Measurements from ENCODE around the gene MCCD1. TPM values are rescaled to one million over a fixed set of nuclear protein-coding genes. Genes with fewer than 3 reads are reported as not detected.

The MCCD1 gene
- total and polyA plus RNA-seq, 4 donors: not detected

GRCh38 chr6:31578184-31579118, 49.7 kb downstream of the MCCD1 start:
- Histone ChIP-seq H3K9me3 (ENCODE audit: control insufficient read depth in 4 of 4, insufficient read depth in 3 of 4, low read length in 3 of 4) (no peaks in the 10 kb centered on the region), H3K27ac (ENCODE audit: low read depth in 1 of 2, low read length in 1 of 2) (no peak overlapping the region), H3K9ac (ENCODE audit: insufficient read depth in 1 of 2, low read length in 2 of 2) (no peak overlapping the region), H3K36me3 (ENCODE audit: control insufficient read depth in 4 of 4, insufficient read depth in 4 of 4, low read length in 4 of 4) (no peaks in the 10 kb centered on the region), H3K27me3 (ENCODE audit: control insufficient read depth in 3 of 3, insufficient read depth in 3 of 3, low read length in 2 of 3) (peaks cover 0 to 6% (median 0%) of the 10 kb centered on the region in 3 donors), H3K4me1 (ENCODE audit: control insufficient read depth in 5 of 5, insufficient read depth in 5 of 5, low read length in 5 of 5) (peaks cover 2 to 9% (median 6%) of the 10 kb centered on the region in 5 donors), H3K4me3 (no peak overlapping the region)
- ATAC-seq (ENCODE audit: insufficient read depth, low FRiP score) (no peak), DNase-seq (no peak)
- 85 to 91% methylated on average over 12 of the region's 12 CpGs for WGBS, 2 donors
- TF ChIP-seq CTCF (IDR thresholded peaks at IDR 0.05; ENCODE audit: control extremely low read depth, extremely low read depth): no peak

GRCh38 chr6:31579119-31579505, 50.4 kb downstream of the MCCD1 start:
- TF ChIP-seq CTCF (IDR thresholded peaks at IDR 0.05; ENCODE audit: control extremely low read depth, extremely low read depth): no peak
- H3K27me3 ChIP-seq (ENCODE audit: control insufficient read depth in 3 of 3, insufficient read depth in 3 of 3, low read length in 2 of 3): peaks cover 0 to 6% (median 0%) of the 10 kb centered on the region in 3 donors
- peaks cover 2 to 9% (median 6%) of the 10 kb centered on the region in 5 donors for H3K4me1 ChIP-seq (ENCODE audit: control insufficient read depth in 5 of 5, insufficient read depth in 5 of 5, low read length in 5 of 5)
- WGBS, 2 donors: 85 to 90% methylated on average over 3 of the region's 3 CpGs
- H3K9me3 ChIP-seq (ENCODE audit: control insufficient read depth in 4 of 4, insufficient read depth in 3 of 4, low read length in 3 of 4): no peaks in the 10 kb centered on the region
- no peak for DNase-seq
- ATAC-seq (ENCODE audit: insufficient read depth, low FRiP score): no peak
- H3K9ac ChIP-seq (ENCODE audit: insufficient read depth in 1 of 2, low read length in 2 of 2): no peak overlapping the region
- H3K4me3 ChIP-seq: no peak overlapping the region
- no peak overlapping the region for H3K27ac ChIP-seq (ENCODE audit: low read depth in 1 of 2, low read length in 1 of 2)
- H3K36me3 ChIP-seq (ENCODE audit: control insufficient read depth in 4 of 4, insufficient read depth in 4 of 4, low read length in 4 of 4): no peaks in the 10 kb centered on the region

Small RNA genes lying within 50 kb of the gene (small RNA-seq; reads per million reads assigned to genes)
- gene AL663061.1 (ENCODE audit: low replicate concordance): not detected
- not detected for gene RF00019 (ENCODE audit: low replicate concordance)
- 450 reads per million, percentile 99 among the genes with 10 or more reads in this experiment for gene SNORD117 (ENCODE audit: low replicate concordance)
- not detected for gene SNORD84 (ENCODE audit: low replicate concordance)

Other genes with a start within 250 kb of the MCCD1 start
- 1,000 to 10,000 TPM in 1 of 2 donors, 100 to 1,000 TPM in 1; 668 to 1,563 TPM for gene HLA-B, start 171.8 kb upstream of the MCCD1 start, total RNA-seq
- 1,000 to 10,000 TPM; 1,310 to 3,772 TPM for gene HLA-B, start 171.8 kb upstream of the MCCD1 start, polyA plus RNA-seq
- 10 to 100 TPM; 16.5 to 48.2 TPM for gene MICA, start 125.4 kb upstream of the MCCD1 start, total RNA-seq
- 10 to 100 TPM; 27.7 to 28.0 TPM for gene MICA, start 125.4 kb upstream of the MCCD1 start, polyA plus RNA-seq
- 1 to 10 TPM; 5.3 to 9.6 TPM for gene MICB, start 30.8 kb upstream of the MCCD1 start, total RNA-seq
- gene MICB, start 30.8 kb upstream of the MCCD1 start, polyA plus RNA-seq: 10 to 100 TPM in 1 of 2 donors, 1 to 10 TPM in 1; 3.8 to 10.2 TPM
- 100 to 1,000 TPM; 316 to 418 TPM for gene DDX39B, start 13.0 kb downstream of the MCCD1 start, total RNA-seq
- gene DDX39B, start 13.0 kb downstream of the MCCD1 start, polyA plus RNA-seq: 100 to 1,000 TPM; 318 to 354 TPM
- gene ATP6V1G2, start 17.6 kb downstream of the MCCD1 start, total RNA-seq: 1 to 10 TPM in 1 of 2 donors, under 1 TPM in 1; 0.28 to 1.5 TPM
- under 1 TPM; 0.47 to 0.56 TPM for gene ATP6V1G2, start 17.6 kb downstream of the MCCD1 start, polyA plus RNA-seq
- 10 to 100 TPM; 13.5 to 19.2 TPM for gene NFKBIL1, start 18.6 kb downstream of the MCCD1 start, total RNA-seq
- gene NFKBIL1, start 18.6 kb downstream of the MCCD1 start, polyA plus RNA-seq: 10 to 100 TPM; 18.9 to 32.2 TPM
- gene LTA, start 43.3 kb downstream of the MCCD1 start, total RNA-seq: 1 to 10 TPM in 1 of 2 donors, under 1 TPM in 1; 0.54 to 1.2 TPM
- under 1 TPM; 0.28 to 0.40 TPM for gene LTA, start 43.3 kb downstream of the MCCD1 start, polyA plus RNA-seq
- gene TNF, start 46.6 kb downstream of the MCCD1 start, total RNA-seq: 1 to 10 TPM in 1 of 2 donors, under 1 TPM in 1; 0.23 to 6.6 TPM
- 10 to 100 TPM in 1 of 2 donors, 1 to 10 TPM in 1; 1.6 to 15.7 TPM for gene TNF, start 46.6 kb downstream of the MCCD1 start, polyA plus RNA-seq
- 10 to 100 TPM in 1 of 2 donors, 1 to 10 TPM in 1; 9.9 to 14.6 TPM for gene LTB, start 53.5 kb downstream of the MCCD1 start, total RNA-seq
- gene LTB, start 53.5 kb downstream of the MCCD1 start, polyA plus RNA-seq: 10 to 100 TPM in 1 of 2 donors, 1 to 10 TPM in 1; 9.8 to 31.9 TPM
- 10 to 100 TPM in 1 of 2 donors, 1 to 10 TPM in 1; 9.6 to 78.8 TPM for gene LST1, start 57.3 kb downstream of the MCCD1 start, total RNA-seq
- 100 to 1,000 TPM in 1 of 2 donors, 10 to 100 TPM in 1; 96.1 to 164 TPM for gene LST1, start 57.3 kb downstream of the MCCD1 start, polyA plus RNA-seq
- under 1 TPM in 1 of 2 donors, not detected in 1; 0.64 TPM for gene NCR3, start 64.0 kb downstream of the MCCD1 start, total RNA-seq
- gene NCR3, start 64.0 kb downstream of the MCCD1 start, polyA plus RNA-seq: under 1 TPM; 0.61 TPM
- 10 to 100 TPM; 38.7 to 86.0 TPM for gene AIF1, start 86.3 kb downstream of the MCCD1 start, total RNA-seq
- 100 to 1,000 TPM in 1 of 2 donors, 10 to 100 TPM in 1; 89.9 to 345 TPM for gene AIF1, start 86.3 kb downstream of the MCCD1 start, polyA plus RNA-seq
- gene PRRC2A, start 91.8 kb downstream of the MCCD1 start, total RNA-seq: 100 to 1,000 TPM in 1 of 2 donors, 10 to 100 TPM in 1; 73.7 to 157 TPM
- gene PRRC2A, start 91.8 kb downstream of the MCCD1 start, polyA plus RNA-seq: 100 to 1,000 TPM in 1 of 2 donors, 10 to 100 TPM in 1; 90.4 to 115 TPM
- 100 to 1,000 TPM; 164 to 259 TPM for gene BAG6, start 123.7 kb downstream of the MCCD1 start, total RNA-seq
- gene BAG6, start 123.7 kb downstream of the MCCD1 start, polyA plus RNA-seq: 100 to 1,000 TPM; 189 to 322 TPM
- gene APOM, start 126.9 kb downstream of the MCCD1 start, total RNA-seq: 1 to 10 TPM; 1.3 to 2.5 TPM
- gene APOM, start 126.9 kb downstream of the MCCD1 start, polyA plus RNA-seq: 1 to 10 TPM; 2.2 to 8.8 TPM
- gene C6orf47, start 131.8 kb downstream of the MCCD1 start, total RNA-seq: 10 to 100 TPM; 18.9 to 26.8 TPM
- 10 to 100 TPM; 23.5 to 24.5 TPM for gene C6orf47, start 131.8 kb downstream of the MCCD1 start, polyA plus RNA-seq
- 10 to 100 TPM; 13.3 to 16.6 TPM for gene GPANK1, start 136.0 kb downstream of the MCCD1 start, total RNA-seq
- 10 to 100 TPM; 12.7 to 15.7 TPM for gene GPANK1, start 136.0 kb downstream of the MCCD1 start, polyA plus RNA-seq
- gene CSNK2B, start 137.1 kb downstream of the MCCD1 start, total RNA-seq: 100 to 1,000 TPM; 114 to 123 TPM
- 100 to 1,000 TPM; 150 to 154 TPM for gene CSNK2B, start 137.1 kb downstream of the MCCD1 start, polyA plus RNA-seq
- 10 to 100 TPM in 1 of 2 donors, 1 to 10 TPM in 1; 5.7 to 13.7 TPM for gene LY6G5B, start 141.0 kb downstream of the MCCD1 start, total RNA-seq
- 1 to 10 TPM; 7.6 to 8.8 TPM for gene LY6G5B, start 141.0 kb downstream of the MCCD1 start, polyA plus RNA-seq
- 1 to 10 TPM; 3.0 to 5.0 TPM for gene LY6G5C, start 152.1 kb downstream of the MCCD1 start, total RNA-seq
- gene LY6G5C, start 152.1 kb downstream of the MCCD1 start, polyA plus RNA-seq: 1 to 10 TPM; 2.8 to 3.9 TPM
- 10 to 100 TPM; 49.5 to 57.7 TPM for gene ABHD16A, start 174.4 kb downstream of the MCCD1 start, total RNA-seq
- gene ABHD16A, start 174.4 kb downstream of the MCCD1 start, polyA plus RNA-seq: 10 to 100 TPM; 30.6 to 68.6 TPM
- gene LY6G6F, start 177.9 kb downstream of the MCCD1 start, total RNA-seq: under 1 TPM in 1 of 2 donors, not detected in 1; 0.21 TPM
- gene LY6G6F, start 177.9 kb downstream of the MCCD1 start, polyA plus RNA-seq: 1 to 10 TPM in 1 of 2 donors, not detected in 1; 2.2 TPM
- gene LY6G6D, start 186.4 kb downstream of the MCCD1 start, total RNA-seq: not detected
- not detected for gene LY6G6D, start 186.4 kb downstream of the MCCD1 start, polyA plus RNA-seq
- not detected for gene LY6G6C, start 192.8 kb downstream of the MCCD1 start, total RNA-seq
- under 1 TPM; 0.14 to 0.16 TPM for gene LY6G6C, start 192.8 kb downstream of the MCCD1 start, polyA plus RNA-seq
- 1 to 10 TPM in 1 of 2 donors, under 1 TPM in 1; 0.64 to 1.1 TPM for gene MPIG6B, start 194.4 kb downstream of the MCCD1 start, total RNA-seq
- gene MPIG6B, start 194.4 kb downstream of the MCCD1 start, polyA plus RNA-seq: 1 to 10 TPM in 1 of 2 donors, under 1 TPM in 1; 0.45 to 2.3 TPM
- gene DDAH2, start 200.3 kb downstream of the MCCD1 start, total RNA-seq: 10 to 100 TPM; 60.3 to 80.0 TPM
- gene DDAH2, start 200.3 kb downstream of the MCCD1 start, polyA plus RNA-seq: 100 to 1,000 TPM; 103 to 130 TPM
- gene CLIC1, start 207.6 kb downstream of the MCCD1 start, total RNA-seq: 100 to 1,000 TPM; 231 to 368 TPM
- 100 to 1,000 TPM; 387 to 763 TPM for gene CLIC1, start 207.6 kb downstream of the MCCD1 start, polyA plus RNA-seq
- gene MSH5, start 211.0 kb downstream of the MCCD1 start, total RNA-seq: 10 to 100 TPM; 11.6 to 17.8 TPM
- 10 to 100 TPM in 1 of 2 donors, 1 to 10 TPM in 1; 4.5 to 15.1 TPM for gene MSH5, start 211.0 kb downstream of the MCCD1 start, polyA plus RNA-seq
- gene SAPCD1, start 233.7 kb downstream of the MCCD1 start, total RNA-seq: 1 to 10 TPM; 1.7 to 4.4 TPM
- gene SAPCD1, start 233.7 kb downstream of the MCCD1 start, polyA plus RNA-seq: 1 to 10 TPM; 1.3 to 6.3 TPM
- 10 to 100 TPM in 1 of 2 donors, 1 to 10 TPM in 1; 4.6 to 14.2 TPM for gene VWA7, start 248.4 kb downstream of the MCCD1 start, total RNA-seq
- 1 to 10 TPM; 2.2 to 6.7 TPM for gene VWA7, start 248.4 kb downstream of the MCCD1 start, polyA plus RNA-seq

All from lung (tissue), 13 donors.